Type B pancreatic cell (in vitro differentiated cells): ENCODE measurements around the gene HEBP2. TPM values are rescaled to one million over a fixed set of nuclear protein-coding genes. Genes with fewer than 3 reads are reported as not detected.
"Not testable (repeated sequence)": the region's sequence is repeated elsewhere in the genome, so short reads cannot be mapped to it uniquely, and the experiment has no call there.

ENCODE experiments used
- DNase-seq: peaks from one replicate; pipeline ENCODE4 v3.0.0; 2021; ENCODE audit warnings: mixed read lengths; ENCODE audit not compliant: unreplicated experiment; ENCODE audit errors: extremely low spot score
- H3K27ac Mint-ChIP-seq: 2 replicates; pipeline ENCODE4 v1.8.0; 2021; ENCODE audit warnings: mild to moderate bottlenecking, mixed read lengths
- H3K27me3 Mint-ChIP-seq: 2 replicates; pipeline ENCODE4 v1.8.0; 2021; ENCODE audit warnings: mixed read lengths
- H3K36me3 Mint-ChIP-seq: 2 replicates; pipeline ENCODE4 v1.8.0; 2021; ENCODE audit warnings: mixed read lengths
- H3K4me1 Mint-ChIP-seq: one replicate; pipeline ENCODE4 v1.8.0; 2021; ENCODE audit warnings: mixed read lengths; ENCODE audit not compliant: unreplicated experiment
- H3K4me3 Mint-ChIP-seq: 2 replicates; pipeline ENCODE4 v1.8.0; 2021; ENCODE audit warnings: mild to moderate bottlenecking, mixed read lengths
- H3K9me3 Mint-ChIP-seq: 2 replicates; pipeline ENCODE4 v1.8.0; 2021; ENCODE audit warnings: mixed read lengths
- long read RNA-seq: library from polyadenylated mRNA; unstranded; transcript quantifications from one replicate; pipeline ENCODE4 v2.0.0, GENCODE V29; 2020
- total RNA-seq: library from RNA; stranded (reverse); gene quantifications from 2 replicates; pipeline ENCODE4 v1.2.1, GENCODE V29; 2021; ENCODE audit warnings: low replicate concordance
- TF ChIP-seq, protein P1 (sequence below): fragments of 200-600 bp; sonication (generic); conservative IDR thresholded peaks from 2 replicates; pipeline ENCODE4 v1.5.0; 2021; ENCODE audit warnings: antibody characterized with exemption, mild to moderate bottlenecking

The HEBP2 gene, protein sequence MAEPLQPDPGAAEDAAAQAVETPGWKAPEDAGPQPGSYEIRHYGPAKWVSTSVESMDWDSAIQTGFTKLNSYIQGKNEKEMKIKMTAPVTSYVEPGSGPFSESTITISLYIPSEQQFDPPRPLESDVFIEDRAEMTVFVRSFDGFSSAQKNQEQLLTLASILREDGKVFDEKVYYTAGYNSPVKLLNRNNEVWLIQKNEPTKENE
- total RNA-seq, result 68.9 and 112 TPM in 2 replicates
- long read RNA-seq, partial matches to known transcripts, result 4 of 17 reads
- long read RNA-seq, other reads (novel, unspliced or antisense), result 13 of 17 reads

DNA sequence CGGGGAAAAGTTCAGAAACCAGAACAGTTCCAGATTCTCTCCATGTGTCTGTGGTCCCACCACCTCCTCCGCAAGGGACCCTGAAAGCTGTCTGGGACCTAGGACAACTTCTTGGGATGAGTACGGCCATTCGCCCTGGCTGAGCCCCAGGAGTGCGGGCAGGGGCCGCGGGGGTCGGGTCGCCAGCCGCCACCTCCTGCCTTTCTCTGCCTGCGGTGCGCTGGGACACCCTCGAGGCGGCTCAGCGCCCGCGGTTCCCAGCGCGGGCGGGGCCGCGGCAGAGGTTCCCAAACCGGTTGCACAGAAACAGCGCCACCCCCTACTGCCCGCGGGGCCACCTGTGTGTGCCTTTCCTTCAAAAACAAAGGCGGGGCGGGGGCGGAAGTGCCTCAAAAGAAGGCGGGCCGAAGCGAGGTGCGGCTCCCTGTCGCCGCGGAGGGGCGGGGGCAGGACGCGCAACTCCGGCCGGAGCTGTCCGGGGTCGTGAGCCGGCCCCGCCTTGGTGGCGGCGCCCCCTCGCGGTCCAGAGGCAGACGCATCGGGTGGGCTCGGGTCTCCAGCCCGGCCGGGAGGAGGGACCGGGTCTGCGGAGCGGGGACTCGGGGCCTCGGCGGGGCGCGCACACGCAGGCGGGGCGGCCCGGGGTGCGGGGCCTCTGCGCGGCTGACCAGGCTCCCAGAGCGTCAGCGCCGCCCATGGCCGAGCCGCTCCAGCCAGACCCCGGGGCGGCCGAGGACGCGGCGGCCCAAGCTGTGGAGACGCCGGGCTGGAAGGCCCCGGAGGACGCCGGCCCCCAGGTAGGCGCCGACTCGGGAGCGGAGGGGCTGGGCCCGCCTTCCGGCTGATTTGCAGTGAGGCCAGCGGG is at the start of gene HEBP2:
TSS of gene HEBP2 (plus strand) at position 423 of the 865 bp plus-strand sequence. CDS start at position 696, 273 bp downstream.
- Mint-ChIP-seq H3K27me3 (no peaks in the 10 kb centered on the region), H3K36me3 (peaks cover 27% of the 10 kb centered on the region), H3K27ac (peak within 1 kb of the TSS; percentile 74), H3K4me3 (peak within 1 kb of the TSS; percentile 94), H3K4me1 (peaks cover 11% of the 10 kb centered on the region), H3K9me3 (no peaks in the 10 kb centered on the region)
- TF ChIP-seq, protein P1, sequence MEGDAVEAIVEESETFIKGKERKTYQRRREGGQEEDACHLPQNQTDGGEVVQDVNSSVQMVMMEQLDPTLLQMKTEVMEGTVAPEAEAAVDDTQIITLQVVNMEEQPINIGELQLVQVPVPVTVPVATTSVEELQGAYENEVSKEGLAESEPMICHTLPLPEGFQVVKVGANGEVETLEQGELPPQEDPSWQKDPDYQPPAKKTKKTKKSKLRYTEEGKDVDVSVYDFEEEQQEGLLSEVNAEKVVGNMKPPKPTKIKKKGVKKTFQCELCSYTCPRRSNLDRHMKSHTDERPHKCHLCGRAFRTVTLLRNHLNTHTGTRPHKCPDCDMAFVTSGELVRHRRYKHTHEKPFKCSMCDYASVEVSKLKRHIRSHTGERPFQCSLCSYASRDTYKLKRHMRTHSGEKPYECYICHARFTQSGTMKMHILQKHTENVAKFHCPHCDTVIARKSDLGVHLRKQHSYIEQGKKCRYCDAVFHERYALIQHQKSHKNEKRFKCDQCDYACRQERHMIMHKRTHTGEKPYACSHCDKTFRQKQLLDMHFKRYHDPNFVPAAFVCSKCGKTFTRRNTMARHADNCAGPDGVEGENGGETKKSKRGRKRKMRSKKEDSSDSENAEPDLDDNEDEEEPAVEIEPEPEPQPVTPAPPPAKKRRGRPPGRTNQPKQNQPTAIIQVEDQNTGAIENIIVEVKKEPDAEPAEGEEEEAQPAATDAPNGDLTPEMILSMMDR, result peak; percentile 85
- peak; percentile 95 for DNase-seq

DNA sequence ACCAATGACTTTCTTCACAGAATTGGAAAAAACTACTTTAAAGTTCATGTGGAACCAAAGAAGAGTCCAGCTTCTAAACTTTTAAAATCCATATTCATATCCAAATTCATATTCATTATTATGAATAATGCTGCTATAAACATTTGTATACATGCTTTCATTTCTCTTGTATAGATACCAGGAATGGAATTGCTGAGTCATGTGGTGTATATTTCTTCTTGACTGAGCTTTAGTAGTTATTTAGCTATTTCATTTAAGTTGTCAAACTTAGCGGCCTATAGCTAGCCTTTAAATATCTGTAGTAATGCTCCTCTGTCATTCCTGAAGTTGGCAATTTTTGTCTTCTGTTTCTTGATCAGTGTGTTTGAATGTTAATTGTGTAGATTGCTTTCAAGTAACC is 46.1 kb upstream of the HEBP2 start:
- DNase-seq, result no peak
- TF ChIP-seq, protein P1, result no peak
- no peaks in the 10 kb centered on the region for H3K36me3 Mint-ChIP-seq
- no peaks in the 10 kb centered on the region for H3K4me1 Mint-ChIP-seq
- no peak overlapping the region for H3K27ac Mint-ChIP-seq
- peaks cover 4% of the 10 kb centered on the region for H3K9me3 Mint-ChIP-seq
- no peaks in the 10 kb centered on the region for H3K27me3 Mint-ChIP-seq
- no peak overlapping the region for H3K4me3 Mint-ChIP-seq

DNA sequence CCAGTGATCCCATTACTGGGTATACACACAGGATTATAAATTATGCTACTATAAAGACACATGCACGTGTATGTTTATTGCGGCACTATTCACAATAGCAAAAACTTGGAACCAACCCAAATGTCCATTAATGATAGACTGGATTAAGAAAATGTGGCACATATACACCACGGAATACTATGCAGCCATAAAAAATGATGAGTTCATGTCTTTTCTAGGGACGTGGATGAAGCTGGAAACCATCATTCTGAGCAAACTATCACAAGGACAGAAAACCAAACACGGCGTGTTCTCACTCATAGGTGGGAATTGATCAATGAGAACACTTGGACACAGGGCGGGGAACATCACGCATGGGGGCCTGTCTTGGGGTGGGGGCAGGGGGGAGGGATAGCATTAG is 35.3 kb upstream of the HEBP2 start:
- not testable (repeated sequence) for H3K9me3 Mint-ChIP-seq, H3K27me3 Mint-ChIP-seq, DNase-seq, H3K36me3 Mint-ChIP-seq, H3K27ac Mint-ChIP-seq, H3K4me3 Mint-ChIP-seq
- H3K4me1 Mint-ChIP-seq, result peaks cover 10% of the 10 kb centered on the region

DNA sequence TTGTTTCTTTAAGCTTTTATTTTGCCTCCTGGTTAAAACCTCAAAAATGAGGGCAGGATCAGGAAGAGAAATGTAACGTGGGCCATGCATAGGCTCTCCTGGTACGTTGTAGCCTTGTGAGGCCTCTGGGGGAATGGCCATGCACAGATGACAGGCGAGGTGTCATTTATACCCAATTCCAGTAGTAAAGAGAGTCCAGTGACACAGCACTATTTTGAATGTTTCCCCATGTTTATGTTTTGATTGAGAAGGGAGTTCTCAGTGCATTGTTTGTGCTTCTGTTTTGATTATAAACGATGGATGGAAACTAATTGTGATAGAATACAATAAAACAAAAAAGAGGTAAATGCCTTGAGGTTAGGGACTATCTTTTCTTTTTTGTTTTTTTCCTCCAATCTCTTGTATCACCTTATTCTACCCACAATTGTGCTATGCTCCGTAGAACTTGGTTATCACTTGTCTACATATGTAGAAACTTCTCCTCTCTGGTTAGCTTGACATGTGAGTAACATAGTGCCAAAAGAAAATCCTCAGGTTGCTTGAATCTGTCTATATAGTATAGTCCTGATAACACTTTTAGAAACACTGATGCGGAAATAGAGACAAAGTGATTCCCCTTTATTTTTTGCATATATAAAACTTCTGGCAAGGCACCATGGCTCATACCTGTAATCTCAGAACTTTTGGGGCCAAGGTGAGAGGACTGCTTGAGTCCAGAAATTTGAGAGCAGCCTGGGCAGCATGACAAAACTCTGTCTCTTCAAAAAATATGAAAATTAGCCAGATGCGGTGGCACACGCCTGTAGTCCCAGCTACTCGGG is 33.2 kb upstream of the HEBP2 start:
- no peaks in the 10 kb centered on the region for H3K36me3 Mint-ChIP-seq
- H3K27me3 Mint-ChIP-seq, result no peaks in the 10 kb centered on the region
- H3K4me3 Mint-ChIP-seq, result no peak overlapping the region
- no peaks in the 10 kb centered on the region for H3K9me3 Mint-ChIP-seq
- DNase-seq, result no peak
- H3K4me1 Mint-ChIP-seq, result peaks cover 10% of the 10 kb centered on the region
- H3K27ac Mint-ChIP-seq, result no peak overlapping the region
- TF ChIP-seq, protein P1, result no peak

DNA sequence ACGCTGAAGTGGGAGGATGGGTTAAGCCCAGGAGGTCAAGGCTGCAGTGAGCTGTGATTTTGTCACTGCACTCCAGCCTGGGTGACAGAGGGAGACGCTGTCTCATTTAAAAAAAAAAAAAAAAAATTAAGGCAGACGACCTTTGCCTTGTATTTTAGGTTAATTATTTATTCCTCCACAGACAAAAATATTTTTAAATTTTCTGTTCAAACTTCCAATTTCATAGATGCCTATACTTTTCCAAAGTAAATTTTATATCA is 32.6 kb upstream of the HEBP2 start:
- Mint-ChIP-seq H3K36me3 (no peaks in the 10 kb centered on the region), H3K27me3 (no peaks in the 10 kb centered on the region), H3K27ac (no peak overlapping the region), H3K4me3 (peak overlapping the region; percentile 9), H3K4me1 (peaks cover 10% of the 10 kb centered on the region), H3K9me3 (no peaks in the 10 kb centered on the region)
- TF ChIP-seq, protein P1, result no peak
- no peak for DNase-seq
